ENCODE results near the gene ABHD1.

The ABHD1 gene

DNA sequence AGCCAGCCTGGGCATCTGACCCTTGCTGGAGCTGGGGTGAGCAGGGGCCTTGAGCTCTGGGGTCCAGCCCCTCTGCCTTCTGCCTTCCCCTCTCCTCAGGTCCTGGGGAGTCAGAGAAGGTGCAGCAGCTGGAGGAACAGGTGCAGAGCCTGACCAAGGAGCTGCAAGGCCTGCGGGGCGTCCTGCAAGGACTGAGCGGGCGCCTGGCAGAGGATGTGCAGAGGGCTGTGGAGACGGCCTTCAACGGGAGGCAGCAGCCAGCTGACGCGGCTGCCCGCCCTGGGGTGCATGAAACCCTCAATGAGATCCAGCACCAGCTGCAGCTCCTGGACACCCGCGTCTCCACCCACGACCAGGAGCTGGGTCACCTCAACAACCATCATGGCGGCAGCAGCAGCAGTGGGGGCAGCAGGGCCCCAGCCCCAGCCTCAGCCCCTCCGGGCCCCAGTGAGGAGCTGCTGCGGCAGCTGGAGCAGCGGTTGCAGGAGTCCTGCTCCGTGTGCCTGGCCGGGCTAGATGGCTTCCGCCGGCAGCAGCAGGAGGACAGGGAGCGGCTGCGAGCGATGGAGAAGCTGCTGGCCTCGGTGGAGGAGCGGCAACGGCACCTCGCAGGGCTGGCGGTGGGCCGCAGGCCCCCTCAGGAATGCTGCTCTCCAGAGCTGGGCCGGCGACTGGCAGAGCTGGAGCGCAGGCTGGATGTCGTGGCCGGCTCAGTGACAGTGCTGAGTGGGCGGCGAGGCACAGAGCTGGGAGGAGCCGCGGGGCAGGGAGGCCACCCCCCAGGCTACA, 41.4 kb upstream of the ABHD1 start:
- TF ChIP-seq SUZ12 (IDR thresholded peaks at IDR 0.05), result no peak
- no peak for TF ChIP-seq FOXK2 (IDR thresholded peaks at IDR 0.05)
- TF ChIP-seq CTBP1 (IDR thresholded peaks at IDR 0.05; ENCODE audit: borderline replicate concordance), result no peak
- no peak for TF ChIP-seq FOXA1 (IDR thresholded peaks at IDR 0.05)
- TF ChIP-seq TARDBP (IDR thresholded peaks at IDR 0.05), result no peak
- no peak for TF ChIP-seq L3MBTL2 (conservative IDR thresholded peaks at IDR 0.05)
- no peak for TF ChIP-seq SP1 (IDR thresholded peaks at IDR 0.05)
- no peak for TF ChIP-seq HDGF (IDR thresholded peaks at IDR 0.05; ENCODE audit: borderline replicate concordance)
- no peak for DNase-seq (ENCODE audit: extremely low spot score)
- POLR2A ChIA-PET, result interaction anchor here (0.9 to 7.4 kb wide), 5 partner anchors 8 to 122 kb away, joined by 3 to 76 read pairs (median 4); partner anchors contain the start of genes AGBL5 and OST4
- CTCF ChIA-PET, result interaction anchor here (0.5 to 2.0 kb wide), 3 partner anchors 9 to 66 kb away, joined by 3 to 5 read pairs (median 3); no protein-coding TSS in a partner anchor

- DNase-seq (ENCODE audit: extremely low spot score), result no peak
- CTCF ChIA-PET, result interaction anchor here (0.5 to 1.2 kb wide), 3 partner anchors 9 to 66 kb away, joined by 3 to 4 read pairs (median 3); no protein-coding TSS in a partner anchor
- TF ChIP-seq FOXA1 (IDR thresholded peaks at IDR 0.05), result no peak
- no peak for TF ChIP-seq L3MBTL2 (conservative IDR thresholded peaks at IDR 0.05)
- TF ChIP-seq SUZ12 (IDR thresholded peaks at IDR 0.05), result no peak
- TF ChIP-seq NFRKB (IDR thresholded peaks at IDR 0.05), result no peak
- no peak for TF ChIP-seq ELF4 (IDR thresholded peaks at IDR 0.05)
- no peak for TF ChIP-seq BHLHE40 (IDR thresholded peaks at IDR 0.05; ENCODE audit: borderline replicate concordance)
- TF ChIP-seq CTBP1 (IDR thresholded peaks at IDR 0.05; ENCODE audit: borderline replicate concordance), result no peak
- no peak for TF ChIP-seq ARNT (IDR thresholded peaks at IDR 0.05)
- TF ChIP-seq SP1 (IDR thresholded peaks at IDR 0.05), result no peak
- no peak for TF ChIP-seq FOXM1 (IDR thresholded peaks at IDR 0.05; ENCODE audit: borderline replicate concordance)
- no peak for TF ChIP-seq ZNF384 (IDR thresholded peaks at IDR 0.05)
- no peak for TF ChIP-seq LEF1 (IDR thresholded peaks at IDR 0.05; ENCODE audit: borderline replicate concordance)
- TF ChIP-seq PKNOX1 (IDR thresholded peaks at IDR 0.05), result no peak
- no peak for TF ChIP-seq TARDBP (IDR thresholded peaks at IDR 0.05)
- TF ChIP-seq HDGF (IDR thresholded peaks at IDR 0.05; ENCODE audit: borderline replicate concordance), result no peak
- no peak for TF ChIP-seq FOXK2 (IDR thresholded peaks at IDR 0.05)
- POLR2A ChIA-PET, result interaction anchor here (0.9 to 7.4 kb wide), 3 partner anchors 11 to 122 kb away, joined by 3 to 76 read pairs (median 30); partner anchors contain the start of genes AGBL5 and OST4
These were observed 40.7 kb upstream of the ABHD1 start for GRCh38 chr2:27082773-27083409.

DNA sequence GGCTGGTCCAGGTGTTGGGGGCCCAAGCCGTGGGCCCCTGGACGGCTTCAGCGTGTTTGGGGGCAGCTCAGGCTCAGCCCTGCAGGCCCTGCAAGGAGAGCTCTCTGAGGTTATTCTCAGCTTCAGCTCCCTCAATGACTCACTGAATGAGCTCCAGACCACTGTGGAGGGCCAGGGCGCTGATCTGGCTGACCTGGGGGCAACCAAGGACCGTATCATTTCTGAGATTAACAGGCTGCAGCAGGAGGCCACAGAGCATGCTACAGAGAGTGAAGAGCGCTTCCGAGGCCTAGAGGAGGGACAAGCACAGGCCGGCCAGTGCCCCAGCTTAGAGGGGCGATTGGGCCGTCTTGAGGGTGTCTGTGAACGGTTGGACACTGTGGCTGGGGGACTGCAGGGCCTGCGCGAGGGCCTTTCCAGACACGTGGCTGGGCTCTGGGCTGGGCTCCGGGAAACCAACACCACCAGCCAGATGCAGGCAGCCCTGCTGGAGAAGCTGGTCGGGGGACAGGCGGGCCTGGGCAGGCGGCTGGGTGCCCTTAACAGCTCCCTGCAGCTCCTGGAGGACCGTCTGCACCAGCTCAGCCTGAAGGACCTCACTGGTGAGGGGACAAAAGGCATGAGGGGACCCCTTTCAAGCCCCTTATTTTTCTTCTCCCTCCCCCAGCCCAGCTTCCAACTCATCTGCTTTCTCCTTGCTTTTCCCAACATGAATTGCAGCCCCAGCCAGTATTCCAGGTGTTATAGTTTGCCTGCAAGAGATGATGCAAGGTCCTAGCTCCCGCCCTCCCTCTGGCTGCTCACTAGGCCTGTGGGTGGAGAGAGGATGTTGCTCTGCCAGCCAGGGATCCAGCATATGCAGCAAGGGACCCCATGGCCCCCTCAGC, 40.0 kb upstream of the ABHD1 start:
- POLR2A ChIA-PET, result interaction anchor here (0.9 to 7.4 kb wide), 4 partner anchors 12 to 123 kb away, joined by 3 to 76 read pairs (median 16); partner anchors contain the start of genes AGBL5 and OST4
- TF ChIP-seq CTBP1 (IDR thresholded peaks at IDR 0.05; ENCODE audit: borderline replicate concordance), result no peak
- TF ChIP-seq HDGF (IDR thresholded peaks at IDR 0.05; ENCODE audit: borderline replicate concordance), result no peak
- TF ChIP-seq SP1 (IDR thresholded peaks at IDR 0.05), result no peak
- no peak for TF ChIP-seq ZNF384 (IDR thresholded peaks at IDR 0.05)
- no peak for DNase-seq (ENCODE audit: extremely low spot score)
- CTCF ChIA-PET, result interaction anchor here (0.9 to 1.2 kb wide), 2 partner anchors 8 to 33 kb away, joined by 3 to 4 read pairs; no protein-coding TSS in a partner anchor

GRCh38 chr2:27084297-27085061, 39.1 kb upstream of the ABHD1 start:
- CTCF ChIA-PET, result interaction anchor here (1.0 to 1.3 kb wide), 2 partner anchors 123 to 130 kb away, joined by 6 read pairs; no protein-coding TSS in a partner anchor
- POLR2A ChIA-PET, result interaction anchor here (0.9 to 7.4 kb wide), 5 partner anchors 12 to 123 kb away, joined by 3 to 76 read pairs (median 30); partner anchors contain the start of genes ABHD1, AGBL5 and OST4

GRCh38 chr2:27085062-27085672, 38.4 kb upstream of the ABHD1 start:
- CTCF ChIA-PET, result interaction anchor here (0.6 to 1.4 kb wide), 5 partner anchors 12 to 130 kb away, joined by 3 to 6 read pairs (median 5); partner anchors contain the start of gene AGBL5
- TF ChIP-seq CTBP1 (IDR thresholded peaks at IDR 0.05; ENCODE audit: borderline replicate concordance), result no peak
- no peak for TF ChIP-seq NFRKB (IDR thresholded peaks at IDR 0.05)
- no peak for TF ChIP-seq ZNF384 (IDR thresholded peaks at IDR 0.05)
- no peak for TF ChIP-seq FOXK2 (IDR thresholded peaks at IDR 0.05)
- TF ChIP-seq ARNT (IDR thresholded peaks at IDR 0.05), result no peak
- TF ChIP-seq FOXA1 (IDR thresholded peaks at IDR 0.05), result no peak
- no peak for TF ChIP-seq ELF4 (IDR thresholded peaks at IDR 0.05)
- no peak for TF ChIP-seq BHLHE40 (IDR thresholded peaks at IDR 0.05; ENCODE audit: borderline replicate concordance)
- TF ChIP-seq SP1 (IDR thresholded peaks at IDR 0.05), result no peak
- DNase-seq (ENCODE audit: extremely low spot score), result no peak
- POLR2A ChIA-PET, result interaction anchor here (0.6 to 7.4 kb wide), 5 partner anchors 13 to 123 kb away, joined by 3 to 76 read pairs (median 5); partner anchors contain the start of genes ABHD1, AGBL5 and OST4

More at GRCh38 chr2:27084297-27085061, 39.1 kb upstream of the ABHD1 start:
- no peak for TF ChIP-seq FOXK2 (IDR thresholded peaks at IDR 0.05)
- TF ChIP-seq NFRKB (IDR thresholded peaks at IDR 0.05), result no peak
- TF ChIP-seq CTBP1 (IDR thresholded peaks at IDR 0.05; ENCODE audit: borderline replicate concordance), result no peak
- TF ChIP-seq TARDBP (IDR thresholded peaks at IDR 0.05), result no peak
- TF ChIP-seq HDGF (IDR thresholded peaks at IDR 0.05; ENCODE audit: borderline replicate concordance), result no peak
- TF ChIP-seq ZNF384 (IDR thresholded peaks at IDR 0.05), result no peak
- TF ChIP-seq FOXM1 (IDR thresholded peaks at IDR 0.05; ENCODE audit: borderline replicate concordance), result no peak
- TF ChIP-seq ELF4 (IDR thresholded peaks at IDR 0.05), result no peak
- TF ChIP-seq SUZ12 (IDR thresholded peaks at IDR 0.05), result no peak
- TF ChIP-seq L3MBTL2 (conservative IDR thresholded peaks at IDR 0.05), result no peak
- TF ChIP-seq LEF1 (IDR thresholded peaks at IDR 0.05; ENCODE audit: borderline replicate concordance), result no peak
- DNase-seq (ENCODE audit: extremely low spot score), result no peak

Data from HEK293T (cell line).